DND-41 (cell line): ENCODE results near the gene SENP1.

Experiments used
- CTCF ChIP-seq: IDR thresholded peaks from 2 replicates; pipeline ENCODE4 v1.5.1; 2012; ENCODE audit warnings: borderline replicate concordance, low read length, moderate library complexity, mild to moderate bottlenecking; ENCODE audit not compliant: poor library complexity, severe bottlenecking; ENCODE audit errors: extremely low read depth
- EZH2 ChIP-seq: IDR thresholded peaks from 3 replicates; pipeline ENCODE4 v1.6.1; 2012; ENCODE audit warnings: borderline replicate concordance, low read depth, mild to moderate bottlenecking, moderate library complexity, low read length, inconsistent platforms; ENCODE audit not compliant: severe bottlenecking

GRCh38 chr12:48021485-48022179, 84.2 kb downstream of the SENP1 start:
- TF ChIP-seq CTCF, result no peak
- TF ChIP-seq EZH2, result no peak
